ENCODE results near the gene WDHD1. TPM values are rescaled to one million over a fixed set of nuclear protein-coding genes. Genes with fewer than 3 reads are reported as not detected.
"Not testable (repeated sequence)": the region's sequence is repeated elsewhere in the genome, so short reads cannot be mapped to it uniquely, and the experiment has no call there.

Gene WDHD1
- total RNA-seq, 1 donor from 2014 or later: 15.0 TPM

DNA sequence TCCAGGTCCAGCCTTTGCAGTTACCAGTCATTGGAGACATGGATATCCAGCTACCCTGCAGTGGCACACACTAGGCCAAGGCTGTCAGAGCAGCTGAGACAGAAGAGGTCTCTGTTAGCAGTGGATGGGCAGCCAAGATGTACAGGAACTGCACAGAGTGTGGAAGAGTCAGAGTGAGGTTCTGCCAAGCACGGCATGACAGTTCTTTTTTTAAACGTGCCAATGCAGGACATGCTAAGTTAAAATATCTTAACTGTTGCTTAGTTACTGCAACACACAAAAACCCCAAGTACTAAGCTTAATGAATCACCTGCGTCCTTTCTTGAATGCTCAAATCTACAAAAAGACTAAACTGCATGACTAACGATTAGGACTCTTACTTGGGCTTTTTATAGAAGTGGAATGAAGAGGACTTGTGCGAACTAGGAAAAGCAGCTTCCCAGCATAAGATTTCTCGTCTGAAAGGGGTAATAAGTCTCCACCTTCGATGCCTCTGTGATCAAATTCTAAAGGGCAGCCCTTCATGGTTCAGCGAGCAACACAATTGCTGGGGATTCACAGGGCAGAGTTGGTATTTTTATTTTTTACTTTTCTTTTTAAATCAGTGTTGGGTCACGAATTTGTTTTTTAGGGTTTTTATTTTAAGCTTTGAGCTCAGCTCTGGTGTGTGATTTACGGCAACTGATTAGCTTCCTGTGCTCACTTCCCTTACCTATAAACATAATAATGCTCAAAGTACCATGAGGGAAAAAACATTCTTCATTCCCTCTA, 45.2 kb upstream of the WDHD1 start:
- Mint-ChIP-seq H3K9me3 (ENCODE audit: unreplicated experiment) (no peaks in the 10 kb centered on the region), H3K36me3 (ENCODE audit: low read depth, unreplicated experiment) (no peaks in the 10 kb centered on the region), H3K27ac (ENCODE audit: unreplicated experiment) (no peak overlapping the region), H3K4me3 (ENCODE audit: unreplicated experiment) (no peak overlapping the region), H3K27me3 (ENCODE audit: unreplicated experiment) (peaks cover 2% of the 10 kb centered on the region), H3K4me1 (ENCODE audit: unreplicated experiment) (peaks cover 5% of the 10 kb centered on the region)
- DNase-seq (ENCODE audit: low spot score): no peak
- TF ChIP-seq, protein P1, sequence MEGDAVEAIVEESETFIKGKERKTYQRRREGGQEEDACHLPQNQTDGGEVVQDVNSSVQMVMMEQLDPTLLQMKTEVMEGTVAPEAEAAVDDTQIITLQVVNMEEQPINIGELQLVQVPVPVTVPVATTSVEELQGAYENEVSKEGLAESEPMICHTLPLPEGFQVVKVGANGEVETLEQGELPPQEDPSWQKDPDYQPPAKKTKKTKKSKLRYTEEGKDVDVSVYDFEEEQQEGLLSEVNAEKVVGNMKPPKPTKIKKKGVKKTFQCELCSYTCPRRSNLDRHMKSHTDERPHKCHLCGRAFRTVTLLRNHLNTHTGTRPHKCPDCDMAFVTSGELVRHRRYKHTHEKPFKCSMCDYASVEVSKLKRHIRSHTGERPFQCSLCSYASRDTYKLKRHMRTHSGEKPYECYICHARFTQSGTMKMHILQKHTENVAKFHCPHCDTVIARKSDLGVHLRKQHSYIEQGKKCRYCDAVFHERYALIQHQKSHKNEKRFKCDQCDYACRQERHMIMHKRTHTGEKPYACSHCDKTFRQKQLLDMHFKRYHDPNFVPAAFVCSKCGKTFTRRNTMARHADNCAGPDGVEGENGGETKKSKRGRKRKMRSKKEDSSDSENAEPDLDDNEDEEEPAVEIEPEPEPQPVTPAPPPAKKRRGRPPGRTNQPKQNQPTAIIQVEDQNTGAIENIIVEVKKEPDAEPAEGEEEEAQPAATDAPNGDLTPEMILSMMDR (IDR thresholded peaks at IDR 0.05; ENCODE audit: unreplicated experiment): no peak

DNA sequence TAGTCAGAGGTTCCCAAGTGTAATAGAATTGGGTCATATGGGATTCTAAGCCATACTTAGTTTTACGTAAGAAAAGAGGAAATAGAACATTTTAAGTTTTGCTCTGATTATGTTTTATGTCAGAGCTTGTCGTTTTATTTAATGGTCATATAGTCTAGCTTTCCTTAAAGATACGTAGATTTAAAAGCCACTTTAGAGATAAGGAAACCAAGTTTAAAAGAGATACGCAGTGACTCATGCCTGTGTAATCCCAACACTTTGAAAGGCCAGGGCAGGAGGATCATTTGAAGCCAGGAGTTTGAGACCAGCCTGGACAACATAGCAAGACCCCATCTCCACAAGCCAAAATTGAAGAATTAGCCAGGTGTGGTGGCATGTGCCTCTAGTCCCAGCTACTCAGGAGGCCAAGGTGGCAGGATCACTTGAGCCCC, 44.1 kb upstream of the WDHD1 start:
- Mint-ChIP-seq H3K27me3 (ENCODE audit: unreplicated experiment) (peaks cover 2% of the 10 kb centered on the region), H3K9me3 (ENCODE audit: unreplicated experiment) (no peaks in the 10 kb centered on the region), H3K36me3 (ENCODE audit: low read depth, unreplicated experiment) (no peaks in the 10 kb centered on the region), H3K4me1 (ENCODE audit: unreplicated experiment) (peaks cover 5% of the 10 kb centered on the region), H3K4me3 (ENCODE audit: unreplicated experiment) (no peak overlapping the region), H3K27ac (ENCODE audit: unreplicated experiment) (no peak overlapping the region)
- TF ChIP-seq, protein P1 (IDR thresholded peaks at IDR 0.05; ENCODE audit: unreplicated experiment): no peak
- no peak for DNase-seq (ENCODE audit: low spot score)

DNA sequence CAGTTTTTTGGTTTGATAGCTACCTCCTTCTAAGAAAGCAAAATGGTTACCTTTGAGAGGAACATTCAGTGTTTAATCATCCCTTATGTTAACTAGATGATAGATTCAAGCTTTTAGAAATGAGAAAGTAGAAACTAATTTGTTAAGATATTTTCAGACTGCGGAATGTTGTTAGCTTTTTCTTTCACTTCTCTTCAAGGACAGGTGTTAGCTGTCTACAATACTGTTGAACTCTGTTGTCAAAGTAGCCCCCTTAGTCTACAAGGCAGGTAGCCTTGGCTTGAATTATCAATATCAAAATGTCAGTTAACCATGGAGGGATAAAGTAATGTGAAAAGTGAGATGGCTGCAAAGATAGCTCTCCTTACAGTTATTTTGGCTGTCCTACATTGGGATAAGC, 39.3 kb upstream of the WDHD1 start:
- DNase-seq (ENCODE audit: low spot score): no peak
- H3K9me3 Mint-ChIP-seq (ENCODE audit: unreplicated experiment): no peaks in the 10 kb centered on the region
- H3K4me1 Mint-ChIP-seq (ENCODE audit: unreplicated experiment): no peaks in the 10 kb centered on the region
- H3K27ac Mint-ChIP-seq (ENCODE audit: unreplicated experiment): no peak overlapping the region
- H3K27me3 Mint-ChIP-seq (ENCODE audit: unreplicated experiment): no peaks in the 10 kb centered on the region
- H3K4me3 Mint-ChIP-seq (ENCODE audit: unreplicated experiment): no peak overlapping the region
- peaks cover 15% of the 10 kb centered on the region for H3K36me3 Mint-ChIP-seq (ENCODE audit: low read depth, unreplicated experiment)
- TF ChIP-seq, protein P1 (IDR thresholded peaks at IDR 0.05; ENCODE audit: unreplicated experiment): no peak

DNA sequence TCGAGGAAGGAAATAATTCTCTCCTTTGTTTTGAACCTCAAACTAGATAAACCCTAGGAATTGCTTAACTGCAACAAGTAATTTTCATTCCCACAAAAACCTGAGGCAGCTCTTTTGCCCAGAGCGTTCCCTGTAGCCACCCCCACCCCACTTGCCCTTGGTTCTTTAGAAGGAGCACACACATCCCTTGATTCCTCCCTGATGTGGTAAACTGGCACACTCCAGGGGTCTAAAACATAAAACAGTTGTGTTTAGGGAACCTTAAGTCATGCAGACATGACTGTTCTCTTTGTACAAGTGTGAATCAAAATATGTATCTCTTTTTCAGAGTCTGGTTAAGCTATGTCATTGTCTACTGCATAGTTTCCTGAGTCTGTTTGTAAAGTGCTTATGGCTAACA, 38.5 kb upstream of the WDHD1 start:
- Mint-ChIP-seq H3K36me3 (ENCODE audit: low read depth, unreplicated experiment) (peaks cover 15% of the 10 kb centered on the region), H3K27ac (ENCODE audit: unreplicated experiment) (no peak overlapping the region), H3K27me3 (ENCODE audit: unreplicated experiment) (no peaks in the 10 kb centered on the region), H3K4me3 (ENCODE audit: unreplicated experiment) (peak overlapping the region; percentile 42), H3K9me3 (ENCODE audit: unreplicated experiment) (no peaks in the 10 kb centered on the region), H3K4me1 (ENCODE audit: unreplicated experiment) (no peaks in the 10 kb centered on the region)
- DNase-seq (ENCODE audit: low spot score): no peak
- TF ChIP-seq, protein P1 (IDR thresholded peaks at IDR 0.05; ENCODE audit: unreplicated experiment): no peak

DNA sequence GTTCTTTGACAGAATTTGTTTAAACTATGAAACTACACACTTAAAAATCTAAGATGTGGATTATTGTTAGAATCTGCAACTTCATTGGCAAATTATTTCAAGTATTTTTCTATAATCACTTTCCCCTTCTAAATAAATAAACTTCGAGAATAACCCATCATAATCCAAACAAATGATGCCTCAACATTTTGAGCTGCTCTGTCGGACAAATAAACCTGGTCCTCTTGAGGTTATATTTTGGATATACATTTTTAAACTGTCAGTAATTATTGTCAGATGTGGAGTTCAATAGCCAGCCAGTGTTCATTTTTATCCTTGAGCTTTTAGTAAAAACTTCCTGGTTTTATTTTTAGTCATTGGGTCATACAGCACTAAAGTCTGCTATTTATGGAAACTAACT, 38.0 kb upstream of the WDHD1 start:
- peaks cover 15% of the 10 kb centered on the region for H3K36me3 Mint-ChIP-seq (ENCODE audit: low read depth, unreplicated experiment)
- not testable (repeated sequence) for H3K27ac Mint-ChIP-seq (ENCODE audit: unreplicated experiment); H3K4me1 Mint-ChIP-seq (ENCODE audit: unreplicated experiment); H3K4me3 Mint-ChIP-seq (ENCODE audit: unreplicated experiment); DNase-seq (ENCODE audit: low spot score); H3K27me3 Mint-ChIP-seq (ENCODE audit: unreplicated experiment); H3K9me3 Mint-ChIP-seq (ENCODE audit: unreplicated experiment)

Measured in endothelial cell (in vitro differentiated cells).